HepG2 (cell line): ENCODE results near the gene ALPK3. TPM values are rescaled to one million over a fixed set of nuclear protein-coding genes. Genes with fewer than 3 reads are reported as not detected.

ENCODE experiments used
- MLLT10 ChIP-seq: sonication (generic); formaldehyde crosslinking; IDR thresholded peaks from 2 replicates; pipeline ENCODE4 v1.4.0; 2020; ENCODE audit warnings: missing genetic modification reagents
- NFE2 ChIP-seq: sonication (generic); formaldehyde crosslinking; IDR thresholded peaks from 2 replicates; pipeline ENCODE4 v1.4.0; 2020; ENCODE audit warnings: missing genetic modification reagents
- NFRKB ChIP-seq: fragments of 450-650 bp; IDR thresholded peaks from 2 replicates; pipeline ENCODE4 v1.6.1; 2017
- PBX2 ChIP-seq: IDR thresholded peaks from 2 replicates; pipeline ENCODE4 v1.6.1; 2016; ENCODE audit warnings: control low read depth
- RERE ChIP-seq: IDR thresholded peaks from 2 replicates; pipeline ENCODE4 v1.6.1; 2016; ENCODE audit warnings: low read depth, missing genetic modification reagents, missing compliant biosample characterization
- REST ChIP-seq, 2 experiments: IDR thresholded peaks; 2 replicates each; pipeline ENCODE4 v1.6.1; 2011 to 2012; ENCODE audit warnings: low read length in 2 of 2, borderline replicate concordance in 1 of 2, low read depth in 1 of 2, mild to moderate bottlenecking in 1 of 2, moderate library complexity in 1 of 2
- TAF1 ChIP-seq: sonication (generic); formaldehyde crosslinking; IDR thresholded peaks from 2 replicates; pipeline ENCODE4 v1.4.0; 2020; ENCODE audit warnings: missing genetic modification reagents
- TBX2 ChIP-seq: sonication (generic); formaldehyde crosslinking; IDR thresholded peaks from 2 replicates; pipeline ENCODE4 v1.5.0; 2020; ENCODE audit warnings: missing genetic modification reagents, mild to moderate bottlenecking, borderline replicate concordance
- TCF7 ChIP-seq: sonication (generic); IDR thresholded peaks from 2 replicates; pipeline ENCODE4 v1.6.1; 2016; ENCODE audit warnings: antibody characterized with exemption, low read depth
- XRCC5 ChIP-seq: fragments of 200-400 bp; formaldehyde crosslinking; optimal IDR thresholded peaks from 2 replicates; pipeline ENCODE3; 2017; ENCODE audit warnings: mild to moderate bottlenecking, low read length
- ZBTB3 ChIP-seq: sonication (generic); formaldehyde crosslinking; IDR thresholded peaks from 2 replicates; pipeline ENCODE4 v1.4.0; 2020; ENCODE audit warnings: low read depth, mild to moderate bottlenecking, moderate library complexity, missing genetic modification reagents, borderline replicate concordance
- ZMYM3 ChIP-seq: sonication (generic); formaldehyde crosslinking; IDR thresholded peaks from 2 replicates; pipeline ENCODE4 v1.5.1; 2020; ENCODE audit warnings: mild to moderate bottlenecking, missing genetic modification reagents
- ZNF253 ChIP-seq: sonication (generic); formaldehyde crosslinking; IDR thresholded peaks from 2 replicates; pipeline ENCODE4 v1.8.0; 2022; ENCODE audit warnings: mild to moderate bottlenecking, missing genetic modification reagents, borderline replicate concordance
- ZNF292 ChIP-seq: sonication (generic); formaldehyde crosslinking; IDR thresholded peaks from 2 replicates; pipeline ENCODE4 v1.8.1; 2022; ENCODE audit warnings: mild to moderate bottlenecking, low read depth, missing genetic modification reagents, borderline replicate concordance
- ZNF33B ChIP-seq: sonication (generic); formaldehyde crosslinking; IDR thresholded peaks from 2 replicates; pipeline ENCODE4 v1.5.1; 2020; ENCODE audit warnings: mild to moderate bottlenecking, missing genetic modification reagents
- ZNF343 ChIP-seq: sonication (generic); formaldehyde crosslinking; IDR thresholded peaks from 2 replicates; pipeline ENCODE4 v1.4.0; 2020; ENCODE audit warnings: mild to moderate bottlenecking, missing genetic modification reagents
- ZNF484 ChIP-seq: sonication (generic); formaldehyde crosslinking; IDR thresholded peaks from 2 replicates; pipeline ENCODE4 v1.5.1; 2020; ENCODE audit warnings: mild to moderate bottlenecking, low read depth, missing genetic modification reagents, borderline replicate concordance
- ZNF749 ChIP-seq: sonication (generic); formaldehyde crosslinking; IDR thresholded peaks from 2 replicates; pipeline ENCODE4 v1.8.0; 2022; ENCODE audit warnings: mild to moderate bottlenecking, missing genetic modification reagents, moderate library complexity, borderline replicate concordance
- ZNF766 ChIP-seq: sonication (generic); formaldehyde crosslinking; IDR thresholded peaks from 2 replicates; pipeline ENCODE4 v1.5.0; 2020; ENCODE audit warnings: missing genetic modification reagents, borderline replicate concordance
- ZNF777 ChIP-seq: sonication (generic); formaldehyde crosslinking; IDR thresholded peaks from 2 replicates; pipeline ENCODE4 v1.4.0; 2020; ENCODE audit warnings: missing genetic modification reagents
- polyA plus RNA-seq, 8 experiments: library from polyadenylated mRNA; depleted of rRNA in 3 of 8; stranded (reverse) in 7 of 8; unstranded in 1 of 8; fragments of >200 nt; fragmentation: Illumina TruSeq in 4 of 8; extraction: Trizol in 4 of 8; gene quantifications; 2 replicates each; pipeline versions ENCODE4 v1.2.1 to v1.2.3, GENCODE V29; 2011 to 2016; ENCODE audit warnings: low read depth in 4 of 8, missing spikeins in 1 of 8, mixed read lengths in 1 of 8; ENCODE audit not compliant: insufficient read depth in 1 of 8
- total RNA-seq, 5 experiments: library from RNA; depleted of rRNA; stranded (reverse); fragments of >200 nt; fragmentation: Illumina TruSeq; extraction: Trizol; gene quantifications; 2 replicates each; pipeline ENCODE4 v1.2.3, GENCODE V29; 2016; ENCODE audit warnings: low read depth in 1 of 5

The ALPK3 gene
- total and polyA plus RNA-seq, 2 of the 13 experiments (the other 11 are each of a cell fraction or from before 2014, with no cell fraction given): 0.04 to 0.42 TPM

- TF ChIP-seq XRCC5 (no peak), RERE (CRISPR knock-in tag) (no peak), ZNF777 (no peak), MLLT10 (no peak), PBX2 (CRISPR knock-in tag) (no peak), ZNF33B (no peak), ZBTB3 (no peak), ZMYM3 (peak; percentile 43; the same call in 1 of the 2 replicates), TBX2 (CRISPR knock-in tag) (peak; percentile 36; the same call in 1 of the 2 replicates), ZNF766 (CRISPR knock-in tag) (no peak), NFE2 (CRISPR knock-in tag) (no peak), ZNF343 (CRISPR knock-in tag) (no peak), ZNF253 (no peak), ZNF749 (no peak), ZNF292 (CRISPR knock-in tag) (peak; percentile 81; the same call in 1 of the 2 replicates), NFRKB (no peak), TAF1 (CRISPR knock-in tag) (no peak), ZNF484 (no peak), TCF7 (no peak), REST (IDR thresholded peaks at IDR 0.05; ENCODE audit: borderline replicate concordance in 1 of 2, low read depth in 1 of 2, low read length in 2 of 2) (no peak)
These were observed 91.4 kb downstream of the ALPK3 start (continued) for GRCh38 chr15:84908564-84908963.
